H1 (cell line): ENCODE measurements around the gene ASB7. TPM values are rescaled to one million over a fixed set of nuclear protein-coding genes. Genes with fewer than 3 reads are reported as not detected.

Experiments
- CTCF ChIA-PET: fragments of 300-600 bp; sonication (Branson Sonifier 250); formaldehyde crosslinking; loops from one replicate; lab custom pipeline; 2021; ENCODE audit not compliant: partially characterized antibody; lab: Charles Lee
- POLR2A ChIA-PET: fragments of 300-600 bp; sonication (Branson Sonifier 250); formaldehyde crosslinking; loops from one replicate; lab custom pipeline; 2021; ENCODE audit warnings: inconsistent platforms; ENCODE audit not compliant: partially characterized antibody; lab: Charles Lee
- DNase-seq, 2 experiments: peaks; one replicate each; pipeline versions ENCODE4 v3.0.0 to v3.0.0-alpha.2; 2010 to 2022; ENCODE audit warnings: low spot score in 2 of 2, low read depth in 1 of 2, mixed read lengths in 1 of 2
- FAIRE-seq: peaks from 2 replicates; lab custom pipeline; 2011; peaks lifted over from hg19 to GRCh38; lab: Jason Lieb, UNC
- H2AFZ ChIP-seq: 2 replicates; pipeline ENCODE4 v1.8.1; 2012; ENCODE audit warnings: low read length, inconsistent platforms
- H2AK5ac ChIP-seq: 2 replicates; pipeline ENCODE4 v1.6.1; 2013; ENCODE audit warnings: low read depth, low read length
- H2BK120ac ChIP-seq: replicated peaks from 2 replicates; pipeline ENCODE3; 2013; ENCODE audit warnings: low read depth, low read length, inconsistent platforms
- H2BK12ac ChIP-seq: 2 replicates; pipeline ENCODE4 v1.6.1; 2013; ENCODE audit warnings: low read depth, low read length
- H2BK15ac ChIP-seq: 2 replicates; pipeline ENCODE4 v1.6.1; 2013; ENCODE audit warnings: low read length
- H2BK20ac ChIP-seq: 2 replicates; pipeline ENCODE4 v1.6.1; 2013; ENCODE audit warnings: low read length
- H2BK5ac ChIP-seq: 2 replicates; pipeline ENCODE4 v1.6.1; 2013; ENCODE audit warnings: low read depth, low read length
- H3K14ac ChIP-seq: 2 replicates; pipeline ENCODE4 v1.6.1; 2013; ENCODE audit warnings: inconsistent platforms; ENCODE audit not compliant: insufficient read length
- H3K18ac ChIP-seq: 2 replicates; pipeline ENCODE4 v1.6.1; 2013; ENCODE audit warnings: low read length; ENCODE audit errors: extremely low read depth
- H3K23ac ChIP-seq: 2 replicates; pipeline ENCODE4 v1.6.1; 2013; ENCODE audit warnings: inconsistent platforms; ENCODE audit not compliant: insufficient read length
- H3K23me2 ChIP-seq: 2 replicates; pipeline ENCODE4 v1.6.1; 2013; ENCODE audit warnings: low read depth, low read length
- H3K27ac ChIP-seq: 2 replicates; pipeline ENCODE4 v1.6.1; 2011; ENCODE audit warnings: low read depth, low read length, inconsistent platforms
- H3K27me3 ChIP-seq, 4 experiments: replicated peaks in 1 of 4; 1 replicate in 1 of 4; 2 replicates in 3 of 4; pipeline versions ENCODE4 v1.6.1 to v1.8.1; 2011 to 2013; ENCODE audit warnings: low read length in 3 of 4, mild to moderate bottlenecking in 3 of 4, inconsistent platforms in 2 of 4, mixed read lengths in 2 of 4, moderate library complexity in 1 of 4; ENCODE audit not compliant: control insufficient read depth in 3 of 4, insufficient read depth in 3 of 4; ENCODE audit errors: extremely low read depth in 1 of 4
- H3K36me3 ChIP-seq, 4 experiments: 2 replicates each; pipeline versions ENCODE4 v1.6.1 to v1.8.1; 2011 to 2013; ENCODE audit warnings: mild to moderate bottlenecking in 4 of 4, low read length in 3 of 4, moderate library complexity in 2 of 4, control low read depth in 1 of 4, inconsistent platforms in 1 of 4; ENCODE audit not compliant: insufficient read depth in 4 of 4, control insufficient read depth in 2 of 4
- H3K4ac ChIP-seq: replicated peaks from 2 replicates; pipeline ENCODE3; 2013; ENCODE audit warnings: low read length, low read depth, mixed read lengths, inconsistent platforms; ENCODE audit not compliant: insufficient read length
- H3K4me1 ChIP-seq, 4 experiments: replicated peaks in 1 of 4; 1 replicate in 1 of 4; 2 replicates in 3 of 4; pipeline versions ENCODE4 v1.6.1 to v1.8.1; 2011 to 2013; ENCODE audit warnings: low read length in 3 of 4, inconsistent platforms in 2 of 4, mixed read lengths in 1 of 4; ENCODE audit not compliant: insufficient read depth in 4 of 4, control insufficient read depth in 3 of 4
- H3K4me2 ChIP-seq, 2 experiments: 2 replicates each; pipeline versions ENCODE4 v1.6.1 to v1.8.1; 2011 to 2013; ENCODE audit warnings: low read depth in 2 of 2, low read length in 2 of 2, control low read depth in 1 of 2, inconsistent platforms in 1 of 2, mild to moderate bottlenecking in 1 of 2; ENCODE audit not compliant: insufficient read depth in 1 of 2
- H3K4me3 ChIP-seq, 4 experiments: fragments of 200-600, 300-600 bp in 1 of 4; sonication (generic), shearing (Covaris generic), sonication (Bioruptor Twin) in 1 of 4; 2 replicates each; pipeline versions ENCODE4 v1.5.1 to v1.8.1; 2011 to 2016; ENCODE audit warnings: low read length in 4 of 4, low read depth in 3 of 4, control low read depth in 2 of 4, inconsistent platforms in 2 of 4, mild to moderate bottlenecking in 2 of 4, mixed read lengths in 1 of 4, moderate library complexity in 1 of 4; ENCODE audit not compliant: insufficient read depth in 2 of 4; ENCODE audit errors: extremely low read depth in 1 of 4
- H3K56ac ChIP-seq: replicated peaks from 2 replicates; pipeline ENCODE3; 2013; ENCODE audit warnings: low read depth, mild to moderate bottlenecking, mixed read lengths, low read length, inconsistent platforms; ENCODE audit not compliant: insufficient read length
- H3K79me1 ChIP-seq: 2 replicates; pipeline ENCODE4 v1.6.1; 2013; ENCODE audit warnings: low read depth, low read length, control low read depth
- H3K79me2 ChIP-seq, 2 experiments: 2 replicates each; pipeline versions ENCODE4 v1.6.1 to v1.8.1; 2012 to 2013; ENCODE audit warnings: low read length in 2 of 2, mild to moderate bottlenecking in 2 of 2, inconsistent platforms in 1 of 2; ENCODE audit not compliant: insufficient read depth in 2 of 2, control insufficient read depth in 1 of 2
- H3K9ac ChIP-seq, 4 experiments: replicated peaks in 1 of 4; 1 replicate in 1 of 4; 2 replicates in 3 of 4; pipeline versions ENCODE4 v1.6.1 to v1.8.1; 2011 to 2013; ENCODE audit warnings: low read depth in 3 of 4, low read length in 3 of 4, control low read depth in 2 of 4, mild to moderate bottlenecking in 2 of 4, moderate library complexity in 2 of 4, inconsistent platforms in 1 of 4; ENCODE audit errors: extremely low read depth in 1 of 4
- H3K9me3 ChIP-seq, 2 experiments: 2 replicates each; pipeline versions ENCODE4 v1.6.1 to v1.8.1; 2012 to 2013; ENCODE audit warnings: mild to moderate bottlenecking in 2 of 2, moderate library complexity in 2 of 2, control low read depth in 1 of 2, inconsistent platforms in 1 of 2, low read depth in 1 of 2, low read length in 1 of 2, mixed read lengths in 1 of 2; ENCODE audit not compliant: insufficient read depth in 2 of 2
- H4K20me1 ChIP-seq, 2 experiments: replicated peaks in 1 of 2; 2 replicates each; pipeline versions ENCODE3 to v1.8.1; 2011 to 2013; ENCODE audit warnings: inconsistent platforms in 2 of 2, low read length in 2 of 2, mild to moderate bottlenecking in 1 of 2; ENCODE audit not compliant: insufficient read depth in 2 of 2, control insufficient read depth in 1 of 2
- H4K5ac ChIP-seq: 2 replicates; pipeline ENCODE4 v1.6.1; 2013; ENCODE audit warnings: low read length, low read depth, mixed read lengths, inconsistent platforms; ENCODE audit not compliant: insufficient read length
- H4K8ac ChIP-seq: 2 replicates; pipeline ENCODE4 v1.8.0; 2013; ENCODE audit warnings: mild to moderate bottlenecking, moderate library complexity, low read length, inconsistent platforms; ENCODE audit not compliant: insufficient read depth; ENCODE audit errors: extremely low read depth
- H4K91ac ChIP-seq: replicated peaks from 2 replicates; pipeline ENCODE3; 2013; ENCODE audit warnings: low read length, mixed read lengths, inconsistent platforms; ENCODE audit not compliant: insufficient read length
- CREB1 ChIP-seq: IDR thresholded peaks from 2 replicates; pipeline ENCODE4 v1.6.1; 2012; ENCODE audit warnings: inconsistent platforms
- CTBP2 ChIP-seq: IDR thresholded peaks from 2 replicates; pipeline ENCODE4 v1.7.0; 2011; ENCODE audit warnings: borderline replicate concordance, mild to moderate bottlenecking, moderate library complexity, mixed read lengths, low read length; ENCODE audit not compliant: insufficient read depth, insufficient read length
- HDAC2 ChIP-seq, 2 experiments: fragments of 300-600 bp in 1 of 2; sonication (generic) in 1 of 2; IDR thresholded peaks; 2 replicates each; pipeline ENCODE4 v1.6.1; 2011 to 2012; ENCODE audit warnings: low read depth in 2 of 2, low read length in 2 of 2, mild to moderate bottlenecking in 2 of 2, moderate library complexity in 2 of 2, borderline replicate concordance in 1 of 2, inconsistent platforms in 1 of 2
- HDAC6 ChIP-seq: IDR thresholded peaks from one replicate; pipeline ENCODE4 v1.7.1; 2012; ENCODE audit warnings: low read depth, mild to moderate bottlenecking, inconsistent platforms, low read length, moderate library complexity
- SP2 ChIP-seq: IDR thresholded peaks from 2 replicates; pipeline ENCODE4 v1.6.1; 2012; ENCODE audit warnings: mild to moderate bottlenecking, low read length, inconsistent platforms
- YY1 ChIP-seq: IDR thresholded peaks from 2 replicates; pipeline ENCODE4 v1.6.1; 2011; ENCODE audit warnings: low read depth, mild to moderate bottlenecking, low read length
- WGBS, 2 experiments: shearing (Covaris generic) in 1 of 2; methylation state at CpG; one replicate each; pipeline versions ENCODE4 v1.1.6 to v1.1.7; 2013 to 2015; ENCODE audit warnings: low lambda C conversion rate in 2 of 2, mixed read lengths in 2 of 2, inconsistent platforms in 1 of 2, low coverage in 1 of 2, missing lambda C conversion rate in 1 of 2; ENCODE audit not compliant: insufficient replicate concordance in 2 of 2, insufficient coverage in 1 of 2, insufficient read length in 1 of 2; ENCODE audit errors: extremely low coverage in 1 of 2, missing lambda C conversion rate in 1 of 2; 5-methylcytosine and 5-hydroxymethylcytosine counted together
- polyA plus RNA-seq, 7 experiments: library from polyadenylated mRNA; depleted of rRNA in 3 of 7; stranded (reverse) in 5 of 7; unstranded in 2 of 7; fragments of >200 nt in 5 of 7; fragments of 200-250 nt in 2 of 7; gene quantifications; 1 replicate in 5 of 7; 2 replicates in 1 of 7; 4 replicates in 1 of 7; pipeline versions ENCODE4 v1.2.1 to v1.2.3, GENCODE V29; 2011 to 2013; ENCODE audit warnings: missing spikeins in 2 of 7, mixed read lengths in 2 of 7
- total RNA-seq: library from RNA; stranded (reverse); fragmentation: NEBNext Ultra II Directional; extraction: Animal tissue kit (Norgen Biotek cat#: 25700); gene quantifications from 2 replicates; pipeline ENCODE4 v1.2.1, GENCODE V29; 2021

ASB7 gene
- total and polyA plus RNA-seq, 2 of the 8 experiments (the other 6 are each of a cell fraction or from before 2014, with no cell fraction given), result 5.2 to 12.8 TPM

DNA sequence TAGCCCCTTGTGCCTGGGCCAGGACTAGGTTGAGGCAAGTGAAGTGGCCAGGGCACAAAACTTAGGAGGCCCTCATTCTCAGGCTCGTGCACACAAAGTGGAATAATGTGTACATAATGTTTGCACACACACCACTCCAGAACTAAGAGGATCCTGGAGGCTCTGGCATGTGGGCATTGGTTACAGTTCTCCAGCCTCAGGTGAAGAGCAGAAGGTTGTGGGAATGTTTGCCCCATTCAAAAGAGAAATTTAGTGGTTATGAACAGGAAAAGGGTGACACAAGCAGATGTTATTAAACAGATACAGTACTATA is 31.3 kb downstream of the ASB7 start:
- Histone ChIP-seq H3K9ac (no peak overlapping the region), H2BK20ac (no peak overlapping the region), H3K27me3 (no peaks in the 10 kb centered on the region), H4K8ac (no peak overlapping the region), H3K4me1 (peaks cover 4 to 10% (median 6%) of the 10 kb centered on the region in 4 experiments; a peak in 5 of 7 replicates), H2BK15ac (no peak overlapping the region), H2AK5ac (no peak overlapping the region), H2BK120ac (no peak overlapping the region), H4K20me1 (peaks cover 0 to 2% of the 10 kb centered on the region in 2 experiments), H4K5ac (no peak overlapping the region), H2BK5ac (no peak overlapping the region), H3K9me3 (no peaks in the 10 kb centered on the region), H3K4me2 (no peak overlapping the region), H2AFZ (no peak overlapping the region), H3K4me3 (no peak overlapping the region), H3K23me2 (no peaks in the 10 kb centered on the region), H3K36me3 (peaks cover 2 to 10% (median 5%) of the 10 kb centered on the region in 4 experiments; a peak in 4 of 8 replicates), H2BK12ac (no peak overlapping the region), H3K18ac (no peak overlapping the region), H3K27ac (no peak overlapping the region), H4K91ac (no peak overlapping the region), H3K4ac (no peak overlapping the region), H3K79me2 (peaks cover 0 to 43% of the 10 kb centered on the region in 2 experiments; a peak in 3 of 4 replicates), H3K23ac (no peak overlapping the region), H3K79me1 (peaks cover 7% of the 10 kb centered on the region), H3K56ac (no peak overlapping the region), H3K14ac (no peak overlapping the region)
- 83% methylated on average over 1 of the region's 1 CpG; no CpG with 5 or more reads in 1 of the 2 experiments for WGBS, 2 experiments
- POLR2A ChIA-PET, result no interaction called here
- no peak for FAIRE-seq
- CTCF ChIA-PET, result interaction anchor here (0.8 to 2.7 kb wide), 3 partner anchors 16 to 241 kb away, joined by 3 to 23 read pairs (median 4); no protein-coding TSS in a partner anchor
- DNase-seq, result no peak
- TF ChIP-seq CREB1 (no peak), HDAC6 (no peak), HDAC2 (IDR thresholded peaks at IDR 0.05; ENCODE audit: borderline replicate concordance in 1 of 2, low read depth in 2 of 2, low read length in 2 of 2) (no peak), YY1 (no peak), CTBP2 (no peak), SP2 (no peak)
